Activated T-helper 1 cell treated with anti-CD3 and anti-CD28 coated beads, Interleukin-2, amount 50 U/mL, for 16 hours (primary cell): ENCODE results near the gene IVNS1ABP.
"Not testable (repeated sequence)": the region's sequence is repeated elsewhere in the genome, so short reads cannot be mapped to it uniquely, and the experiment has no call there.

Source experiments
- DNase-seq, 2 donors: peaks; one replicate each; pipeline ENCODE4 v3.0.0-alpha.2; 2020; ENCODE audit warnings: low read depth in 1 of 2, low spot score in 1 of 2

The IVNS1ABP gene

GRCh38 chr1:185317034-185317885 lies at the start of gene IVNS1ABP:
TSS of gene IVNS1ABP (minus strand) at chr1:185317243. CDS start at chr1:185309493, 7,750 bp downstream.
- peak; percentile 92 to 93 for DNase-seq

GRCh38 chr1:185365951-185366350 lies 48.9 kb upstream of the IVNS1ABP start:
- DNase-seq, result no peak

- not testable (repeated sequence) for DNase-seq
Measured at GRCh38 chr1:185364528-185364927, 47.5 kb upstream of the IVNS1ABP start.

GRCh38 chr1:185363205-185363604 lies 46.2 kb upstream of the IVNS1ABP start:
- no peak for DNase-seq

GRCh38 chr1:185360714-185361113 lies 43.7 kb upstream of the IVNS1ABP start:
- DNase-seq, result no peak

- no peak for DNase-seq
Measured at GRCh38 chr1:185358957-185359356, 41.9 kb upstream of the IVNS1ABP start.

GRCh38 chr1:185355947-185356346 lies 38.9 kb upstream of the IVNS1ABP start:
- no peak for DNase-seq

- no peak for DNase-seq
Measured at GRCh38 chr1:185353124-185353523, 36.1 kb upstream of the IVNS1ABP start.

GRCh38 chr1:185351734-185352466 lies 34.9 kb upstream of the IVNS1ABP start:
- DNase-seq, result no peak

GRCh38 chr1:185350027-185350442 lies 33.0 kb upstream of the IVNS1ABP start:
- DNase-seq, result no peak

- DNase-seq, result no peak
Measured at GRCh38 chr1:185349556-185349955, 32.5 kb upstream of the IVNS1ABP start.

GRCh38 chr1:185348985-185349384 lies 31.9 kb upstream of the IVNS1ABP start:
- DNase-seq, result no peak

GRCh38 chr1:185348296-185348695 lies 31.3 kb upstream of the IVNS1ABP start:
- no peak for DNase-seq

GRCh38 chr1:185345913-185346720 lies 29.1 kb upstream of the IVNS1ABP start:
- DNase-seq, result no peak

- DNase-seq, result no peak
Measured at GRCh38 chr1:185343306-185343705, 26.3 kb upstream of the IVNS1ABP start.

GRCh38 chr1:185342672-185343259 lies 25.7 kb upstream of the IVNS1ABP start:
- no peak for DNase-seq

- no peak for DNase-seq
Measured at GRCh38 chr1:185342017-185342416, 25.0 kb upstream of the IVNS1ABP start.

- no peak for DNase-seq
Measured at GRCh38 chr1:185341196-185341781, 24.2 kb upstream of the IVNS1ABP start.

GRCh38 chr1:185338719-185339622 lies 21.9 kb upstream of the IVNS1ABP start:
- DNase-seq, result peak in 1 of 2 donors; percentile 7

GRCh38 chr1:185337246-185337645 lies 20.2 kb upstream of the IVNS1ABP start:
- DNase-seq, result no peak
